HG02938 (cell line): ENCODE data around the gene TYMP.

ENCODE experiments used
- ATAC-seq: cut with Tn5 transposase; IDR thresholded peaks from one replicate; pipeline ENCODE4 v1.9.1; 2021; ENCODE audit warnings: mild to moderate bottlenecking, moderate library complexity; ENCODE audit not compliant: unreplicated experiment

TYMP gene

DNA sequence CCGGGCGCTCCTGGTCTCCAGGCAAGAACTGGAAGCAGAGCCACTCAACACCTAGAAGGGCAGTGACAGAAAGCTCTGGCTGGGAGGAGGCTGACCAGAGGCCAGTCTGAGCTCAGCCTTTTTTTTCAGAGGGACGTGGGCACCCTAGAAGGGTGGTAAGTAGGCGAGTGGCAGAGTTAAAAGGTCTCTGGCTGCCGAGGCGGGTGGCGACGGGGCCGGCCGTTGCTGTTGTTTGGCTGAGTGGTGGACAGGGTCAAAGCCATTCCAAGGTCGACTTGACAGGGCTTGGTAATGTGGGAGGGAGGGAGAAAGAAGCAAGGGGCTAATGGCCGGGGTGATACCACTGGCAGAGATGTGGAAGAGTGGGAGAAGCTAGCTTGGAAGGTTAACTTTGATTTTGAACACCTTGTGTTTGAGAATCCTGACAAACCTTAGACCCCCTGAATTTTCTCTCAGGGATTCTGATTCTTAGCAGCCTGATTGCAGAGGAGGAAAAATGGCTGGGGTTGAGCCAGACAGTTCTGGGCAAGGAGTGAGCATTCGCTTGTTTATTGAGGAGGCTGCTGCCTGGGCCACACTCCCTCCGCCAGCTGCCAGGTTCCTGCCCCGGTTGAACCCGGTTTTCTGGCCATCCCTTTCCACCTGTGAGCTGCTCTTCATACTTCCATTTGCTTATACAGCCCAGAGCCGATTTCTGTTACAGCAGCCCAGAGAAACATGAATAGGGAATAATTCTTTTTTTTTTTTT lies 33.8 kb upstream of the TYMP start:
- no peak for ATAC-seq

DNA sequence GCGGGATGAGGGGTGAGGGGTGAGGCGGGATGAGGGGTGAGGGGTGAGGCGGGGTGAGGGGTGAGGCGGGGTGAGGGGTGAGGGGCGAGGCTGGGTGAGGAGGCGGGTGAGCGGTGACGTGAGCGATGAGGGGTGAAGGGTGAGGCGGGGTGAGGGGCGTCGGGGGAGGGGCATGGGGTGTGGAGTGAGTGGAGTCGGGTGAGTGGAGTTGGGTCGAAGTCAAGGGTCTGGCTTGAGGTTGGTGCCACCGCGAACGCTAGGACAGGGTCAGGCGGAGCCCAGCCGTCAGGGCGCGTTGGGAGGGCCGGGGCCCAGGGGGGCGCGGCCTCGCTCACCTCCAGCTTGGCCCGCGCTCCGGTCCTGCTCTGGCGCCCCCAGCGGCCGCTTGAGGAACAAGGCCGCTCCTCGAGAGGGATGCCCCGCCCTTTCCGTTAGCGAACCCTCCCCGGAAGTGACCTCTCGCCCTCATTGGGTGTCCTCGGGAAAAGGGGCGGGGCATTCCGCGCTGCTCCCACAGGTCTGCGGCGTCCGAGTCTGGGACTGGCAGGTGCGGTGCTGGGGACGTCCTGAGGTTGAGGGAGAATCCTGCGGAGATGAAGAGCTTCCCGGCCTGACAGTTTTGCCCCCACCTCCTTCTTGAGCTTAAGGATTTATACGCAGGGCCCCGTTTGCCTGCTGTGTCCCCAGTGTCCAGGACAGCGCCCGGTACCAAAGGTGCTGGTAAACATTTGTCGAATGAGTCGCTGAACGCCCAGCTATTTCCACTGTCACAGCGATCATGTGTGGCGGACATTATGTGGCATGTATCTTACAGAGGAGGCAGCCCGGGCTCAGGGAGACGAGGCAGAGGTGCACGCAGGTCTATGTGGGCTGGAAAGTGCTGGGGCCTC lies 33.0 kb upstream of the TYMP start, which contains the start of gene SYCE3:
TSS of gene SYCE3 (minus strand) at position 397 of the 890 bp plus-strand sequence. CDS start 6,514 bp downstream, outside the sequence.
- ATAC-seq = peak; percentile 85

DNA sequence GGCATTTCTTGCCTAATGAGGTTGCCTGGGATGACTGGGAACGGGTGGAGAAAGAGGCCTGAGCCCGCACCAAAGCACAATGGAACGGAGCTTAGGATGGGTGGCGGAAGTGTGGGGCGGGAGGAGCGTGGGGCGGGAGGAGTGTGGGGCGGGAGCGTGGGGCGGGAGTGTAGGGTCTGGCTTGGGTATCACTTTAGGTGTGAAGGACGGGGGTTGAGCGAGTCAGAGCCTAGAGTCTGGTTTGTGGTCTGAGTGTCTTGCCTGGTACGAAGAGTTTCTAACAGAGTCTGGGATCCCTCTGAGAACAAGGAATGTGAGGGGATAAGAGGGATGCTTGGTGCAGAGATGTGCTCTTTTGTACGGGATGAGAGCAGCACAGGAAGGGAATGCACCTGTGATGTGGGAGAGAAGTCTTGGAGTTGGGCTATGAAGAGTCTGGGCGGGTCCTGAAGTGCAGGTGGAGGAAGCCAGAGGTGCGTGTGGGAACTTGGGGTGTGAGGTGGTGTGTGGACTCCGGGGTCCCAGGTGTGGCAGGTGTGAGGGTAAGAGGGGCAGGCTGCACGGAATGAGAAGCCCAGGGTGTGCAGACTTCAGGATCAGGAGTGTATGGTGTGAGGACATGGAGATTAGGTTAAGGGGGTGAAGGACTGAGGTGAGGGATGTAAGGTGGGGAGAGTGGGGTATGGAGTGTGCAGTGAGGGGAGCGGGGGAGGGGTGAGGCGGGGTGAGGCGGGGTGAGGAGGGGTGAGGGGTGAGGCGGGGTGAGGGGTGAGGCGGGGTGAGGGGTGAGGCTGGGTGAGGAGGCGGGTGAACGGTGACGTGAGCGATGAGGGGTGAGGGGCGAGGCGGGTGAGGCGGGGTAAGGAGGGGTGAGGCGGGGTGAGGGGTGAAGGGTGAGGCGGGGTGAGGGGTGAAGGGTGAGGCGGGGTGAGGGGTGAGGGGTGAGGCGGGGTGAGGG lies 31.9 kb upstream of the TYMP start:
- no peak for ATAC-seq

GRCh38 chr22:50560034-50560433 lies 30.2 kb upstream of the TYMP start:
- no peak for ATAC-seq

- no peak for ATAC-seq
Observed at GRCh38 chr22:50556703-50557102, 26.9 kb upstream of the TYMP start.

GRCh38 chr22:50553310-50553709 lies 23.5 kb upstream of the TYMP start:
- ATAC-seq = no peak

- ATAC-seq = no peak
Observed at GRCh38 chr22:50551160-50551752, 21.4 kb upstream of the TYMP start.

DNA sequence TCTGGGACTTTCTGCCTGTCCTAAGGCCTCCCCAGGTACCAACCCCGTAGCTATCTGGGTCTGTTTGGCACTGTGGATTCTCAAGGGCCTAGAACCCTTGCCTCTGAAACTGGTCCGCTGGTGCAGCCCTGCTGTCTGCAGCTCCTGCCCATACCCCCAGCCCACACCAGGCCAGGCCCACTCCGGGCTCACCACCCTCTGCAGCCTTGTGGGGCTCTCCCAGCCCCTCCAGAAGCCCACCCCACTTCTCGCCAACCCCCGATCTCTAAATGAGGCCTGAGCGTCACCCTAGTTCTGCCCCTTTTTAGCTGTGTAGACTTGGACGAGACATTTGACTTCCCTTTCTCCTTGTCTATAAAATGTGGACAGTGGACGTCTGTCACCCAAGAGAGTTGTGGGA lies 20.6 kb upstream of the TYMP start:
- ATAC-seq = no peak

DNA sequence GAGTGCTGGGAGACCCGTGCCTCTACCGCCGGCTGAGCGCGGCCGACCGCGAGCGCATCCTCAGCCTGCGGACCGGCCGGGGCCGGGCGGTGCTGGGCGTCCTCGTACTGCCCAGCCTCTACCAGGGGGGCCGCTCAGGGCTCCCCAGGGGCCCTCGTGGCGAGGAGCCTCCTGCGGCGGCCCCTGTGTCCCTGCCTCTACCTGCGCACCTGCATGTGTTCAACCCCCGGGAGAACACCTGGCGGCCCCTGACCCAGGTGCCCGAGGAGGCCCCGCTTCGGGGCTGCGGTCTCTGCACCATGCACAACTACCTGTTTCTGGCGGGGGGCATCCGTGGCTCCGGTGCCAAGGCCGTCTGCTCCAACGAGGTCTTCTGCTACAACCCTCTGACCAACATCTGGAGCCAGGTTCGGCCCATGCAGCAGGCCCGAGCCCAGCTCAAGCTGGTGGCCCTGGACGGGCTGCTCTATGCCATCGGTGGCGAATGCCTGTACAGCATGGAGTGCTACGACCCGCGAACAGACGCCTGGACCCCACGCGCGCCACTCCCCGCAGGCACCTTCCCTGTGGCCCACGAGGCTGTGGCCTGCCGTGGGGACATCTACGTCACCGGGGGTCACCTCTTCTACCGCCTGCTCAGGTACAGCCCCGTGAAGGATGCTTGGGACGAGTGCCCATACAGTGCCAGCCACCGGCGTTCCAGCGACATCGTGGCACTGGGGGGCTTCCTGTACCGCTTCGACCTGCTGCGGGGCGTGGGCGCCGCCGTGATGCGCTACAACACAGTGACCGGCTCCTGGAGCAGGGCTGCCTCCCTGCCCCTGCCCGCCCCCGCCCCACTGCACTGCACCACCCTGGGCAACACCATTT lies 19.3 kb upstream of the TYMP start:
- ATAC-seq = no peak

DNA sequence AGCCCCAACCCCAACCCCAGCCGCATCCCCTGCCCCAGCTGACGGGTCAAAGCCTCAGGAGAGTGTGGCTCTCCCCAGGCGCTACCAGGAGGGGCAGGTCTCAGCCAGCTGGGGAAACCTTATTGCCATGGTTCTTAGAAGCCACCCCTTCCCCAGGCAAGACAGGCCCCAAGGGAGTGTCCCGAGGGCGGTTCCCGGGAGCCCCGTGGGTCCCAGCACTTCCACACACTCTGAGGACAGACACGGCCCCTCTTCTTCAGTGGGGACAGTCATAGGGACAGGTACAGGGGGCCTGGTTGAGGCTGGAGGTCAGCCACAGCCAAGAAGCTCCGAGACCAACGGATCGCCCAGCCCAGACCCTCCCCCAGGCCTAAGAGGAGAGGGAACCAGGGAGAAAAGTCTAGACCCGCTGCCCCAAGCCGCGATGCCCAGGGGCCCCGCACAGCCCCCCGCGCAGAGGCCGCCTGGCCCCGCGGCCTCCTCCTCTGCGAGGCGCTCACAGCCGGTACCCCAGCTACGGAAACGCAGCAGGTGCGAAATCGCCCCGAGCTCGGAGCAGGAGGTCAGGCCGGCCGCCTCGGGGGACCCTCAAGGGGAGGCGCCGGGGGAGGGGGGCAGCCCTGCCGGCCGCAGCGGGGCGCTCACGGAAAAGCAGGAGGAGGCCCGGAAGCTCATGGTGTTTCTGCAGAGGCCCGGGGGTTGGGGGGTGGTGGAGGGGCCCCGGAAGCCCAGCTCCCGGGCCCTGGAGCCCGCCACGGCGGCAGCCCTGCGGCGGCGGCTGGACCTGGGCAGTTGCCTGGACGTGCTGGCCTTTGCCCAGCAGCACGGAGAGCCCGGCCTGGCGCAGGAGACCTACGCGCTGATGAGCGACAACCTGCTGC lies 18.5 kb upstream of the TYMP start:
- ATAC-seq = no peak

- no peak for ATAC-seq
Observed at GRCh38 chr22:50547263-50547985, 17.6 kb upstream of the TYMP start.

GRCh38 chr22:50546326-50547262 lies 16.8 kb upstream of the TYMP start:
- ATAC-seq = no peak

GRCh38 chr22:50545522-50546325 lies 15.9 kb upstream of the TYMP start, which contains the start of gene KLHDC7B:
KLHDC7B (plus strand) TSS chr22:50545899; CDS start chr22:50546244, 345 bp downstream.
- no peak for ATAC-seq

GRCh38 chr22:50544746-50545253 lies 15.0 kb upstream of the TYMP start:
- no peak for ATAC-seq

GRCh38 chr22:50544078-50544745 lies 14.4 kb upstream of the TYMP start:
- ATAC-seq = no peak
